ENCODE results near the gene NHS. TPM values are rescaled to one million over a fixed set of nuclear protein-coding genes. Genes with fewer than 3 reads are reported as not detected.
A peak's percentile ranks its signal among the peaks of the same experiment; 100 is the strongest.

Gene NHS
- total and polyA plus RNA-seq, 3 donors from 2014 or later: 4.8 to 25.7 (median 21.8) TPM

DNA sequence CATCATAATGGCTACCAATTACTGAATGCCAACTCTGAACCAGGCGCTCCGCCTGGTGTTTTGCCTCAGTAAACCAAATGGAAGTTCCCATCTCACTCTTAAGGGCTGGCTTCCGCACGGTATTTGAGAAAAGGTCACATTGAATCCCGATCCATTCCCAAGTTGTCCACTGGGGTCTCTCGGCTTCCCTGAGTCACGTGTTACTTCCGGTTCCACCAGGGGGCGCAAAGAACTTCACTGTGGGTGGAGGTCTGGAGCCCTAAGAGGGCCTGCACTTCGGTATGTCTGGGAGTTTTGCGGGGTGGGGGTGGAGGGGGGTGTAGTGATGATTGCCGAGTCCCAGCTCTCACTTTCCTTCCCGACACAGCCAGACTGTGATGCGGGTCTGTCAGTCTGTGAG lies 13.4 kb upstream of the NHS start:
- Histone ChIP-seq H3K4me3 (no peak overlapping the region), H3K36me3 (ENCODE audit: low read depth, missing control alignments) (no peaks in the 10 kb centered on the region), H3K27ac (no peak overlapping the region), H3K9me3 (no peaks in the 10 kb centered on the region), H3K4me1 (no peaks in the 10 kb centered on the region), H3K27me3 (no peaks in the 10 kb centered on the region)
- TF ChIP-seq, protein P1, sequence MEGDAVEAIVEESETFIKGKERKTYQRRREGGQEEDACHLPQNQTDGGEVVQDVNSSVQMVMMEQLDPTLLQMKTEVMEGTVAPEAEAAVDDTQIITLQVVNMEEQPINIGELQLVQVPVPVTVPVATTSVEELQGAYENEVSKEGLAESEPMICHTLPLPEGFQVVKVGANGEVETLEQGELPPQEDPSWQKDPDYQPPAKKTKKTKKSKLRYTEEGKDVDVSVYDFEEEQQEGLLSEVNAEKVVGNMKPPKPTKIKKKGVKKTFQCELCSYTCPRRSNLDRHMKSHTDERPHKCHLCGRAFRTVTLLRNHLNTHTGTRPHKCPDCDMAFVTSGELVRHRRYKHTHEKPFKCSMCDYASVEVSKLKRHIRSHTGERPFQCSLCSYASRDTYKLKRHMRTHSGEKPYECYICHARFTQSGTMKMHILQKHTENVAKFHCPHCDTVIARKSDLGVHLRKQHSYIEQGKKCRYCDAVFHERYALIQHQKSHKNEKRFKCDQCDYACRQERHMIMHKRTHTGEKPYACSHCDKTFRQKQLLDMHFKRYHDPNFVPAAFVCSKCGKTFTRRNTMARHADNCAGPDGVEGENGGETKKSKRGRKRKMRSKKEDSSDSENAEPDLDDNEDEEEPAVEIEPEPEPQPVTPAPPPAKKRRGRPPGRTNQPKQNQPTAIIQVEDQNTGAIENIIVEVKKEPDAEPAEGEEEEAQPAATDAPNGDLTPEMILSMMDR (IDR thresholded peaks at IDR 0.05): no peak
- TF ChIP-seq POLR2A (IDR thresholded peaks at IDR 0.05): no peak
- intact Hi-C loops (cut with DNase I; ENCODE audit: low total_unique reads): no loop called here
- peak; percentile 30 for DNase-seq
- 73 to 84% methylated on average over 3 to 14 of the region's 14 CpGs for WGBS, 2 donors

DNA sequence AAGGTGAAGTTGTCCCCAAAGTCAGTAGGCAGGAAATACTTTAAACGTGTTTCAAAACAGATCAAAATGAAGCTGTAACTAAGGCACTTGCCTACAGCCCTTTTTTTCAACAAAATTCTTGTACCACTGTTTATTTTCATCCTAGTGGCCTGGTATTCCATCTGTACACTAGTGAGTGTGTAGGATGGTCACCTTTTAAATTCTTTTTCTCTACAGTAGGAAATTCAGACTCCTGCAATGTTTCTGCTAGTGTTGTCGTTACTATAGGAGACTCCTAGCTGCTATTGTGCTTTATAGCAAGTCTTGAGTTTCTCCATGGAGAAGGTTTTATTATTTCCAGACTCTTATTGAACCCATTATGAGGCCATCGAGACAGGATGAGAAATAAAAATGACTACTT lies 7.0 kb upstream of the NHS start:
- TF ChIP-seq, protein P1 (IDR thresholded peaks at IDR 0.05): no peak
- TF ChIP-seq POLR2A (IDR thresholded peaks at IDR 0.05): no peak
- intact Hi-C loops (cut with DNase I; ENCODE audit: low total_unique reads): no loop called here
- DNase-seq: no peak

GRCh38 chrX:17369309-17369708 lies 5.7 kb upstream of the NHS start:
- intact Hi-C loops (cut with DNase I; ENCODE audit: low total_unique reads): no loop called here
- 40 to 62% methylated on average over 4 to 6 of the region's 6 CpGs for WGBS, 2 donors
- no peaks in the 10 kb centered on the region for H3K36me3 ChIP-seq (ENCODE audit: low read depth, missing control alignments)
- H3K4me3 ChIP-seq: no peak overlapping the region
- DNase-seq: no peak
- H3K27ac ChIP-seq: no peak overlapping the region
- no peaks in the 10 kb centered on the region for H3K4me1 ChIP-seq
- H3K9me3 ChIP-seq: no peaks in the 10 kb centered on the region
- no peaks in the 10 kb centered on the region for H3K27me3 ChIP-seq
- TF ChIP-seq, protein P1 (IDR thresholded peaks at IDR 0.05): no peak
- no peak for TF ChIP-seq POLR2A (IDR thresholded peaks at IDR 0.05)

More for the DNA sequence above, 7.0 kb upstream of the NHS start:
- Histone ChIP-seq H3K27me3 (no peaks in the 10 kb centered on the region), H3K36me3 (ENCODE audit: low read depth, missing control alignments) (no peaks in the 10 kb centered on the region), H3K9me3 (no peaks in the 10 kb centered on the region), H3K4me3 (no peak overlapping the region), H3K27ac (no peak overlapping the region), H3K4me1 (no peaks in the 10 kb centered on the region)
- WGBS, 2 donors: 76 to 79% methylated on average over 3 of the region's 3 CpGs

DNA sequence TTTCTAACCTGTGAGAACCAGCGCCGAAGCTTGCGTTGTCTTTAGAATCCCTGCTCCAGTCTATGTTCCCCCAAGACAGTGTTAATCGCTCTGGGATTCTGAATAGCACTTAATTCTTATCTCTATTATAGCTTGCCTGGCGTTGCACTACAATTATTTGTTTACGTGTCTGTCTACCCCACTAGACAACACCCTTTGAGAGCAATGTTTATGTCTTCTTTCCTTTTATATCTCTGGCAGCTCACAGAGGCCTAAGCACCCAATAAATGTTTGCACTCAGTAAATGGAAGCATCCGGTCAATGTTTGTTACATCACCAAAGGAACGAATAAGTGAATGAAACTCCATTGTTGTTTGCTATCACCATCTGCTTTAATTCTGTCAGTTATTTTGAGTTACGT lies 4.8 kb upstream of the NHS start:
- no peaks in the 10 kb centered on the region for H3K4me1 ChIP-seq
- no peaks in the 10 kb centered on the region for H3K36me3 ChIP-seq (ENCODE audit: low read depth, missing control alignments)
- DNase-seq: no peak
- no peak overlapping the region for H3K4me3 ChIP-seq
- H3K27ac ChIP-seq: no peak overlapping the region
- 37 to 42% methylated on average over 9 of the region's 9 CpGs for WGBS, 2 donors
- intact Hi-C loops (cut with DNase I; ENCODE audit: low total_unique reads): loop anchor here (10.0 kb wide), 2 partner anchors 125 to 215 kb away; no protein-coding TSS in a partner anchor
- no peaks in the 10 kb centered on the region for H3K27me3 ChIP-seq
- H3K9me3 ChIP-seq: no peaks in the 10 kb centered on the region
- no peak for TF ChIP-seq POLR2A (IDR thresholded peaks at IDR 0.05)

GRCh38 chrX:17372052-17372451 lies 2.9 kb upstream of the NHS start:
- 90 to 94% methylated on average over 7 to 8 of the region's 8 CpGs for WGBS, 2 donors

More at GRCh38 chrX:17372052-17372451, 2.9 kb upstream of the NHS start:
- no peaks in the 10 kb centered on the region for H3K9me3 ChIP-seq
- no peaks in the 10 kb centered on the region for H3K27me3 ChIP-seq
- TF ChIP-seq, protein P1 (IDR thresholded peaks at IDR 0.05): no peak
- no peak for TF ChIP-seq POLR2A (IDR thresholded peaks at IDR 0.05)
- no peak overlapping the region for H3K27ac ChIP-seq
- intact Hi-C loops (cut with DNase I; ENCODE audit: low total_unique reads): loop anchor here (10.0 kb wide), 2 partner anchors 127 to 213 kb away; no protein-coding TSS in a partner anchor
- H3K4me1 ChIP-seq: no peaks in the 10 kb centered on the region
- H3K36me3 ChIP-seq (ENCODE audit: low read depth, missing control alignments): no peaks in the 10 kb centered on the region
- no peak for DNase-seq
- no peak overlapping the region for H3K4me3 ChIP-seq
